ENCODE results near the gene SMAD7.
A peak's percentile ranks its signal among the peaks of the same experiment; 100 is the strongest.

Gene SMAD7

DNA sequence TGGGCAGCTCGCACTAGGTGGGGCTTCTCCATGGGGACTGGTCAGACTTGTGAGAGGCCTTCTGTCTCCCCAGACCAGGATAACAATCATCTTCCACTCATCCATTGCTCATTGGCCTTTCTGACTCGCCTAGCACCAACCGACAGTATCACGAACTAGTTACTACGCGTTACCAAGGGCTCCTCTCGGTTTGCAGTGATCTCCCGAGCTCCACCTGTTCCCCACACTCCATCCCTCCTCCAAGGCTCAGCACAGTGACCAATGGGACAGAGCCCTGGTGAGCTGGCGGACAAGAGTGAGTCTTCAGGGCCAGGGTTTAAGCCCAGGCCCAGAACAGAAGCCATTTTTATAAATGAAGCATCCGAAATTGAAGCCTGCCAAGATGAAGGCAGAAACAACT is 42.8 kb upstream of the SMAD7 start:
- peak overlapping the region; percentile 38 for H3K27ac ChIP-seq (ENCODE audit: low read depth, low read length)

DNA sequence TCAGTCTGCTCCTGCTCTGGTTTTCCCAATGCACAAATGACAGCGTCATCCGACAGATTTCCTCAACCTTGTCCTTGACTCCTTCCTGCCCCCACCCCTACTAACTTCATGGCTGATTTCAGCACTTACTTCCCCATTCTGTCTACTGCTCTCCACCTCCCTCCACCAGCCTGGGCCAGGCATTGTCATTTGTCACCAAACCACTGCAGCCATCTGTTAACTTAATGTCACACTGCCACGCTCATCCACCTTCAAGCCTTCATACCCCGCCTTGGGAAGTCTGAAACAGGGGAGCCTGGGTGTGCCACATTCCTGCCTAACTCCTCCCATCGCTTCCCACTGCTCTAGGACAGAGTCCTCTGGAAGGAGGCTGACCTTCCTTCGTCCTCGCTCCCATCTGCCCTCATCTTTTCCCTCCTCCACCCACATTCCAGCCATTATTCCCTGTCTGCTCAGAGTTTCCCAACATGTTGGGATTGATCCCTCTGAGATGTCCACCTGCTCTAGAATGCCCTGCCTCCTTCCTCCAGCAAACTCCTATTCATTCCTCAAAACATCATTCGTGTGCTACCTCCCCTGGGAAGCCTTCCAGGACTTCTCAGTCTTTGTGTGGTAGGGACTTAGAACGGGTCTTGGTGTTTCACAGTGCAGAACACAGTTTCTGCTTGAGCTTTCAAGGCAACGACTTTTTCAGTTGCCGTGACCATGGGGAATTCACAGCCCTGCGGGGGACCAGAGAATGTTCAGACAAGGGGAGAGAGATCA is 42.2 kb upstream of the SMAD7 start:
- no peak overlapping the region for H3K4me3 ChIP-seq (ENCODE audit: low read depth in 1 of 5, low read length in 5 of 5)
- H3K27me3 ChIP-seq (ENCODE audit: control insufficient read depth in 5 of 5, insufficient read depth in 4 of 5, low read length in 5 of 5) = no peaks in the 10 kb centered on the region
- no peak overlapping the region for H3K9ac ChIP-seq (ENCODE audit: low read length in 5 of 5)
- H3K4me1 ChIP-seq (ENCODE audit: control insufficient read depth in 5 of 5, insufficient read depth in 5 of 5, low read length in 5 of 5) = peaks cover 8 to 60% (median 45%) of the 10 kb centered on the region in 5 donors
- H3K9me3 ChIP-seq (ENCODE audit: control insufficient read depth in 5 of 5, low read length in 5 of 5) = no peaks in the 10 kb centered on the region
- H3K27ac ChIP-seq (ENCODE audit: low read depth, low read length) = no peak overlapping the region
- H3K36me3 ChIP-seq (ENCODE audit: control insufficient read depth in 5 of 5, insufficient read depth in 5 of 5, low read length in 5 of 5) = no peaks in the 10 kb centered on the region

More for the DNA sequence above, 42.8 kb upstream of the SMAD7 start:
- H3K4me3 ChIP-seq (ENCODE audit: low read depth in 1 of 5, low read length in 5 of 5) = peak overlapping the region in 1 of 5 donors; percentile 18
- H3K27me3 ChIP-seq (ENCODE audit: control insufficient read depth in 5 of 5, insufficient read depth in 4 of 5, low read length in 5 of 5) = no peaks in the 10 kb centered on the region
- H3K9ac ChIP-seq (ENCODE audit: low read length in 5 of 5) = peak overlapping the region in 1 of 5 donors; percentile 45
- H3K4me1 ChIP-seq (ENCODE audit: control insufficient read depth in 5 of 5, insufficient read depth in 5 of 5, low read length in 5 of 5) = peaks cover 12 to 66% (median 51%) of the 10 kb centered on the region in 5 donors
- H3K9me3 ChIP-seq (ENCODE audit: control insufficient read depth in 5 of 5, low read length in 5 of 5) = no peaks in the 10 kb centered on the region
- no peaks in the 10 kb centered on the region for H3K36me3 ChIP-seq (ENCODE audit: control insufficient read depth in 5 of 5, insufficient read depth in 5 of 5, low read length in 5 of 5)

- H3K27me3 ChIP-seq (ENCODE audit: control insufficient read depth in 5 of 5, insufficient read depth in 4 of 5, low read length in 5 of 5) = no peaks in the 10 kb centered on the region
- H3K36me3 ChIP-seq (ENCODE audit: control insufficient read depth in 5 of 5, insufficient read depth in 5 of 5, low read length in 5 of 5) = no peaks in the 10 kb centered on the region
- H3K4me3 ChIP-seq (ENCODE audit: low read depth in 1 of 5, low read length in 5 of 5) = no peak overlapping the region
- H3K9ac ChIP-seq (ENCODE audit: low read length in 5 of 5) = no peak overlapping the region
- H3K9me3 ChIP-seq (ENCODE audit: control insufficient read depth in 5 of 5, low read length in 5 of 5) = no peaks in the 10 kb centered on the region
- H3K27ac ChIP-seq (ENCODE audit: low read depth, low read length) = no peak overlapping the region
- peaks cover 8 to 56% (median 41%) of the 10 kb centered on the region in 5 donors for H3K4me1 ChIP-seq (ENCODE audit: control insufficient read depth in 5 of 5, insufficient read depth in 5 of 5, low read length in 5 of 5)
Observed at GRCh38 chr18:48992133-48992532, 41.4 kb upstream of the SMAD7 start.

- H3K4me1 ChIP-seq (ENCODE audit: control insufficient read depth in 5 of 5, insufficient read depth in 5 of 5, low read length in 5 of 5) = peaks cover 8 to 51% (median 36%) of the 10 kb centered on the region in 5 donors
- no peak overlapping the region for H3K9ac ChIP-seq (ENCODE audit: low read length in 5 of 5)
- no peaks in the 10 kb centered on the region for H3K27me3 ChIP-seq (ENCODE audit: control insufficient read depth in 5 of 5, insufficient read depth in 4 of 5, low read length in 5 of 5)
- no peak overlapping the region for H3K4me3 ChIP-seq (ENCODE audit: low read depth in 1 of 5, low read length in 5 of 5)
- H3K36me3 ChIP-seq (ENCODE audit: control insufficient read depth in 5 of 5, insufficient read depth in 5 of 5, low read length in 5 of 5) = no peaks in the 10 kb centered on the region
- no peaks in the 10 kb centered on the region for H3K9me3 ChIP-seq (ENCODE audit: control insufficient read depth in 5 of 5, low read length in 5 of 5)
- no peak overlapping the region for H3K27ac ChIP-seq (ENCODE audit: low read depth, low read length)
Observed at GRCh38 chr18:48991676-48992075, 40.9 kb upstream of the SMAD7 start.

DNA sequence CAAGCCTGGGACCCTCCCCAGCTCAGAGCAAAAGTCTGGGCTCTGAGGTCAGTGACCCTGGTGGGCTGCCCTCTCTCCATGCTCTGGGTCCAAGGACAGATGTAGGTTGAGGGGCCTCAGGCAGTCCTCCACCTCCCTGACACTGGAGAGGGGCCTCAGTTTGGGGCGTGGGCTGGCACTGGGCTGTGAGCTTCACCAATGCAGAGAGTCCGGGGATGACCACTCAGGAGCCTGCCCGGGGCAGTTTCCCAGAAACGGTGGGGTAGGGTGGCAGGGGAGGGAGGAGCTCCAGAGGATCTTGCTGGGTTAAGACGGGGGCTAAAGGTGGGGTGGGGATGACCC is 40.5 kb upstream of the SMAD7 start:
- Histone ChIP-seq H3K27me3 (ENCODE audit: control insufficient read depth in 5 of 5, insufficient read depth in 4 of 5, low read length in 5 of 5) (no peaks in the 10 kb centered on the region), H3K36me3 (ENCODE audit: control insufficient read depth in 5 of 5, insufficient read depth in 5 of 5, low read length in 5 of 5) (no peaks in the 10 kb centered on the region), H3K27ac (ENCODE audit: low read depth, low read length) (no peak overlapping the region), H3K4me1 (ENCODE audit: control insufficient read depth in 5 of 5, insufficient read depth in 5 of 5, low read length in 5 of 5) (peaks cover 8 to 51% (median 35%) of the 10 kb centered on the region in 5 donors), H3K4me3 (ENCODE audit: low read depth in 1 of 5, low read length in 5 of 5) (no peak overlapping the region), H3K9ac (ENCODE audit: low read length in 5 of 5) (no peak overlapping the region), H3K9me3 (ENCODE audit: control insufficient read depth in 5 of 5, low read length in 5 of 5) (no peaks in the 10 kb centered on the region)

DNA sequence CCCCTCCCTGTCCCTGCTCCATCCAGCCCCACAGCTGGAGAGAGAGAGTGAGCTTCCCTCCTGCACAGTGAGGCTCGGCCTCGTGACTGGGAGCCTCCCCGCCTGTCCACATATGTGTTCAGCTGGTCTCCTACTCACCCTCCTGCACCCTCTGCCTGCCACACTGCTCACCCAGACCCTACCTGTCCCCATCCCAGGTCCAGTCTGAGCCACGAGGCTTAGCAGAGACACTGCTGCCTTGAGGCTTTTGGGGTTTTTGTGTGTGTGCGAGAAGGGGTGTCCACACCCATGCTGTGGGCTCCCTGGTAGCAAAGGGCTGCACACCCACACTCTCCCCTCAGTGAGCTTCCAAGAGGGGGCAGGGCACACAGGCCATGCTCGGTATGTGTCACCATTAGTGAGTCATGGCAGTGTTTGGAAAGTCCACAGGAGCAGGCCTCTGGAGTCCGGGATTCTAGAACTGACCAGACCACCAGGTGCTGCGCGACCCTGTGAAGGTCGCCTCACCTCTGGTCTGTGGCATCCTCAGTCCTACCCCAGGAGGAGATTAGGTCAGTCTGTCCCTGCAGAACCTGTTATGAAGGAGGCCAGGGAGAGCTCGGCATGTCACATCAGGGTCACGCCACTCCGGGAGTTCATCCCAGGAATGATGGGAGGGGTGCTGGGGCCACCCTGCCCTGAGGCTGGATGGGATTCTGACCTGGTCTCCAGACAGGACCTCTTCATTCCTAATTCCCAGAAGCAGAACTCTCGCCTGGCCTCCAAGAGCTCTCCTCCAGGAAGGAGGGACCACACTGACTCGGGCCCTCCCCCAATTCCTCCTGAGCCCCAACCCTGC is 39.9 kb upstream of the SMAD7 start:
- Histone ChIP-seq H3K27me3 (ENCODE audit: control insufficient read depth in 5 of 5, insufficient read depth in 4 of 5, low read length in 5 of 5) (no peaks in the 10 kb centered on the region), H3K9me3 (ENCODE audit: control insufficient read depth in 5 of 5, low read length in 5 of 5) (no peaks in the 10 kb centered on the region), H3K27ac (ENCODE audit: low read depth, low read length) (no peak overlapping the region), H3K36me3 (ENCODE audit: control insufficient read depth in 5 of 5, insufficient read depth in 5 of 5, low read length in 5 of 5) (no peaks in the 10 kb centered on the region), H3K4me1 (ENCODE audit: control insufficient read depth in 5 of 5, insufficient read depth in 5 of 5, low read length in 5 of 5) (peaks cover 8 to 51% (median 35%) of the 10 kb centered on the region in 5 donors), H3K9ac (ENCODE audit: low read length in 5 of 5) (no peak overlapping the region), H3K4me3 (ENCODE audit: low read depth in 1 of 5, low read length in 5 of 5) (no peak overlapping the region)

DNA sequence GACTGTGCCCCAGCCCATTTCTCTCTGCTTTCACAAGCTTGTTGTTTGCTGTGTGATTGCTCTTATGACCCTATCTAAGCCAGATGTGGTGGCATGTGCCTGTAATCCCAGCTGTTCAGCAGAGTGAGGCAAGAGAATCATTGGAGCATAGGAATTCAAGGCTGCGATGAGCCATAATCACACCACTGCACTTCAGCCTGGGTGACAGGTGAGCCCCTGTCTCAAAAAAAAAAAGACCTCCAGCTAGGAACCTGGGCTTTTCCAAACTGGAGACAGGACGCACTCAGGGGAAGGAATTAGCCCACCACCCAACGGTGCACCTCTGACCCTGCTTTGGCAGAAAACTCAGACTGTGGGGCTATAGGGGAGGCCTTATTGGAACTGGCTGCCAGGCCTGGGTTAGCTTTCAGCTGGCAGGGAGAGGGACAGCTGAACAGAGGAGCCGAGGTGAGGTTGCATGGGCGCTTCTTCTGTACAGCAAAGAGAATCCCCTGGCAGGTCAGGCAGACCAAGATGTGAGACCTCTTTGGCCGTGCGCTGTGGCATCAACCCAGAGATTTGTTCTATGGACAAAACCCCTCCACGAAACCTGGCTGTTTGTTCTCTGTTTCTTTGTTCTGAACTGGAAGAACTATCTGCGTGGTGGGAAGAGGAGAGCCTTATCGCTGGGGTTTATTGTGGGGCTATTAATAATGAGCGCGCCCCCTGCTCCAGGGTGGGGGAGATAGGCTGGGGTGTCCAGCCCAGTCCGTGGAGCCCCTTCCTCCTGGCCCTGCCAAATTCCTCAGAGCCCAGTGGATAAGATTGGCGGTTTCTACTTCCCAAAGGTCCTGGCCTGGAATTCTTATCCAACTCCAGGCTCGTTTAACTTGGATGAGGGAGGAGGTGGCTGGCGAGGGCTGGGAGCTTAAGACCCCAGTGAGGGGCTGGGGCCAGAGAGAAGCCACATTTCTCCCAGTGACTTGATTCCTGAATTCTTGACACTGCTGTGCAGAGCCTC is 38.8 kb upstream of the SMAD7 start:
- no peaks in the 10 kb centered on the region for H3K36me3 ChIP-seq (ENCODE audit: control insufficient read depth in 5 of 5, insufficient read depth in 5 of 5, low read length in 5 of 5)
- H3K4me3 ChIP-seq (ENCODE audit: low read depth in 1 of 5, low read length in 5 of 5) = no peak overlapping the region
- H3K4me1 ChIP-seq (ENCODE audit: control insufficient read depth in 5 of 5, insufficient read depth in 5 of 5, low read length in 5 of 5) = peaks cover 8 to 44% (median 29%) of the 10 kb centered on the region in 5 donors
- no peak overlapping the region for H3K27ac ChIP-seq (ENCODE audit: low read depth, low read length)
- no peaks in the 10 kb centered on the region for H3K27me3 ChIP-seq (ENCODE audit: control insufficient read depth in 5 of 5, insufficient read depth in 4 of 5, low read length in 5 of 5)
- no peaks in the 10 kb centered on the region for H3K9me3 ChIP-seq (ENCODE audit: control insufficient read depth in 5 of 5, low read length in 5 of 5)
- H3K9ac ChIP-seq (ENCODE audit: low read length in 5 of 5) = no peak overlapping the region

GRCh38 chr18:48988508-48989303 is 37.9 kb upstream of the SMAD7 start:
- Histone ChIP-seq H3K27ac (ENCODE audit: low read depth, low read length) (no peak overlapping the region), H3K27me3 (ENCODE audit: control insufficient read depth in 5 of 5, insufficient read depth in 4 of 5, low read length in 5 of 5) (no peaks in the 10 kb centered on the region), H3K36me3 (ENCODE audit: control insufficient read depth in 5 of 5, insufficient read depth in 5 of 5, low read length in 5 of 5) (no peaks in the 10 kb centered on the region), H3K9me3 (ENCODE audit: control insufficient read depth in 5 of 5, low read length in 5 of 5) (no peaks in the 10 kb centered on the region), H3K4me1 (ENCODE audit: control insufficient read depth in 5 of 5, insufficient read depth in 5 of 5, low read length in 5 of 5) (peaks cover 5 to 35% (median 21%) of the 10 kb centered on the region in 5 donors), H3K4me3 (ENCODE audit: low read depth in 1 of 5, low read length in 5 of 5) (no peak overlapping the region), H3K9ac (ENCODE audit: low read length in 5 of 5) (no peak overlapping the region)

DNA sequence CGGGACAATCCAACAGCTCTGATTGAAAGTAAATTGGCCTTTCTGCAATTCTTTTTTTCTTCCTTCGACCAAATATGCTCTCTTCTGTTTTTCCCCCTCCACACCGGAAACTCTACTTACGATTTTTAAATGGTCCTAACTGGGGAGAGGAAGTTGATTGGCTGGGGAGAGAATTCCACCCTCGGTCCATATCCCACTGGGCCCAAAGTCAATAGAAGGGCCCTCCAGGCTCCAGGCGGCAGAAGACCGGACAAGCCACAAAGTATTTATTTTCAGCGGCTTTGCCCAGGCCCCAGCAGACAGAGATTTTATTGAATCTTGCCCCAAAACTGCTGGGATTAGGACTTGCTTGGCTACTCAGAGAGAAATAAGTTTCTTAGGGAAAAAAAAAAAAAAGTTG is 37.1 kb upstream of the SMAD7 start:
- Histone ChIP-seq H3K9ac (ENCODE audit: low read length in 5 of 5) (no peak overlapping the region), H3K9me3 (ENCODE audit: control insufficient read depth in 5 of 5, low read length in 5 of 5) (no peaks in the 10 kb centered on the region), H3K4me3 (ENCODE audit: low read depth in 1 of 5, low read length in 5 of 5) (no peak overlapping the region), H3K27ac (ENCODE audit: low read depth, low read length) (no peak overlapping the region), H3K4me1 (ENCODE audit: control insufficient read depth in 5 of 5, insufficient read depth in 5 of 5, low read length in 5 of 5) (peaks cover 0 to 27% (median 12%) of the 10 kb centered on the region in 5 donors), H3K27me3 (ENCODE audit: control insufficient read depth in 5 of 5, insufficient read depth in 4 of 5, low read length in 5 of 5) (no peaks in the 10 kb centered on the region), H3K36me3 (ENCODE audit: control insufficient read depth in 5 of 5, insufficient read depth in 5 of 5, low read length in 5 of 5) (no peaks in the 10 kb centered on the region)

All from subcutaneous abdominal adipose tissue (tissue), 5 donors.